GM18519 (cell line): ENCODE measurements around the gene IQSEC2.

Experiments
- ATAC-seq: cut with Tn5 transposase; IDR thresholded peaks from one replicate; pipeline ENCODE4 v1.9.1; 2021; ENCODE audit warnings: mild to moderate bottlenecking, moderate library complexity; ENCODE audit not compliant: unreplicated experiment, low FRiP score

IQSEC2 gene

GRCh38 chrX:53249408-53250042 lies 31.9 kb downstream of the IQSEC2 start:
- no peak for ATAC-seq

GRCh38 chrX:53247928-53248327 lies 33.5 kb downstream of the IQSEC2 start:
- no peak for ATAC-seq

- no peak for ATAC-seq
These were observed 35.2 kb downstream of the IQSEC2 start for GRCh38 chrX:53246231-53246630.

GRCh38 chrX:53244610-53245009 lies 36.8 kb downstream of the IQSEC2 start:
- no peak for ATAC-seq

GRCh38 chrX:53242310-53242709 lies 39.1 kb downstream of the IQSEC2 start:
- ATAC-seq = no peak

- no peak for ATAC-seq
These were observed 39.8 kb downstream of the IQSEC2 start for GRCh38 chrX:53241558-53241957.

GRCh38 chrX:53239474-53239873 lies 41.9 kb downstream of the IQSEC2 start:
- no peak for ATAC-seq

GRCh38 chrX:53237056-53237455 lies 44.3 kb downstream of the IQSEC2 start:
- ATAC-seq = no peak

- no peak for ATAC-seq
These were observed 45.2 kb downstream of the IQSEC2 start for GRCh38 chrX:53236025-53236679.

- ATAC-seq = no peak
These were observed 45.8 kb downstream of the IQSEC2 start for GRCh38 chrX:53235566-53235965.

GRCh38 chrX:53234484-53234883 lies 46.9 kb downstream of the IQSEC2 start:
- ATAC-seq = no peak

GRCh38 chrX:53233536-53233935 lies 47.8 kb downstream of the IQSEC2 start:
- no peak for ATAC-seq

- ATAC-seq = no peak
These were observed 51.3 kb downstream of the IQSEC2 start for GRCh38 chrX:53230116-53230515.

- ATAC-seq = no peak
These were observed 54.1 kb downstream of the IQSEC2 start for GRCh38 chrX:53227224-53227765.

GRCh38 chrX:53224860-53225797 lies 56.3 kb downstream of the IQSEC2 start, which contains the start of gene KDM5C:
KDM5C (minus strand) TSS chrX:53225207; CDS start chrX:53224889, 318 bp downstream.
- ATAC-seq = no peak

- ATAC-seq = no peak
These were observed 57.2 kb downstream of the IQSEC2 start for GRCh38 chrX:53223955-53224859.

- no peak for ATAC-seq
These were observed 58.2 kb downstream of the IQSEC2 start for GRCh38 chrX:53223068-53223693.
